Urothelium cell line (cell line): ENCODE results near the gene KRT27.
"Not testable (repeated sequence)": the region's sequence is repeated elsewhere in the genome, so short reads cannot be mapped to it uniquely, and the experiment has no call there.

Experiments used
- DNase-seq: peaks from one replicate; pipeline ENCODE4 v3.0.0; 2011; ENCODE audit warnings: low spot score, mixed read lengths
- FAIRE-seq: peaks from 2 replicates; lab custom pipeline; 2011; peaks lifted over from hg19 to GRCh38; lab: Jason Lieb, UNC

The KRT27 gene

GRCh38 chr17:40760105-40761016 lies 22.0 kb downstream of the KRT27 start:
- no peak for FAIRE-seq
- no peak for DNase-seq

GRCh38 chr17:40755231-40755630 lies 27.1 kb downstream of the KRT27 start, which contains the start of gene KRT25:
Gene KRT25 (minus strand): TSS chr17:40755331. CDS start chr17:40755271, 60 bp downstream.
- DNase-seq (no peak), FAIRE-seq (no peak)

GRCh38 chr17:40753804-40754203 lies 28.5 kb downstream of the KRT27 start:
- no peak for FAIRE-seq
- DNase-seq: no peak

- no peak for DNase-seq
- FAIRE-seq: no peak
Measured at GRCh38 chr17:40751065-40751464, 31.3 kb downstream of the KRT27 start.

GRCh38 chr17:40750391-40750790 lies 32.0 kb downstream of the KRT27 start:
- FAIRE-seq (no peak), DNase-seq (no peak)

- not testable (repeated sequence) for DNase-seq
- peak; percentile 71 for FAIRE-seq
Measured at GRCh38 chr17:40748666-40749065, 33.7 kb downstream of the KRT27 start.

GRCh38 chr17:40738553-40738952 lies 43.8 kb downstream of the KRT27 start:
- FAIRE-seq (no peak), DNase-seq (no peak)

GRCh38 chr17:40735016-40735415 lies 47.3 kb downstream of the KRT27 start:
- DNase-seq (no peak), FAIRE-seq (no peak)

- DNase-seq (no peak), FAIRE-seq (no peak)
Measured at GRCh38 chr17:40734018-40734417, 48.3 kb downstream of the KRT27 start.

- DNase-seq: no peak
- no peak for FAIRE-seq
Measured at GRCh38 chr17:40730970-40731369, 51.4 kb downstream of the KRT27 start.

GRCh38 chr17:40727447-40728231 lies 54.7 kb downstream of the KRT27 start:
- FAIRE-seq: no peak
- DNase-seq: no peak

GRCh38 chr17:40726919-40727318 lies 55.4 kb downstream of the KRT27 start:
- DNase-seq (no peak), FAIRE-seq (no peak)
